ENCODE data around the gene GP5.

DNA sequence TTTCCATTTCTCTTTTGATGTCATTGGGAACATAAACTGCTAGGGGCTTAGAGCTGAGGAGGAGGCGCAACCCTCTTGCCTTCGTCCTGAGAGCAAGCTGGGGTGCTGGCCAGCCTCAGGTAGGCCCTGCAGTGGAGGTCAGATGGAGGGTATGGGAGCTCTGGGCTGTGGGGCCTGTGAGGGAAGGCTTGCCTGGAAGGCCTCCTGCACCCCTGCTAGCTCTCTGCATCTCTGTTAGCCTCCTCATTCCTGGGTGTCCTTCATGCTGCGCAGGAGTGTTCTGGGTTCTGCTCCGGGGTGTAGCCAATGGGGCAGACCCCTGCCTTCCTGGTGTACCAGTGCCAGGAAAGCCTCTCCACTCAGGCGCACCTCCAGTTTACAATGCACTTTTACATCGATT is 11.8 kb downstream of the GP5 start:
- TF ChIP-seq POLR2AphosphoS5 (IDR thresholded peaks at IDR 0.05; ENCODE audit: low read depth, low read length) (no peak), EZH2phosphoT487 (IDR thresholded peaks at IDR 0.05; ENCODE audit: borderline replicate concordance) (no peak)
- TF ChIP-seq, protein P1, sequence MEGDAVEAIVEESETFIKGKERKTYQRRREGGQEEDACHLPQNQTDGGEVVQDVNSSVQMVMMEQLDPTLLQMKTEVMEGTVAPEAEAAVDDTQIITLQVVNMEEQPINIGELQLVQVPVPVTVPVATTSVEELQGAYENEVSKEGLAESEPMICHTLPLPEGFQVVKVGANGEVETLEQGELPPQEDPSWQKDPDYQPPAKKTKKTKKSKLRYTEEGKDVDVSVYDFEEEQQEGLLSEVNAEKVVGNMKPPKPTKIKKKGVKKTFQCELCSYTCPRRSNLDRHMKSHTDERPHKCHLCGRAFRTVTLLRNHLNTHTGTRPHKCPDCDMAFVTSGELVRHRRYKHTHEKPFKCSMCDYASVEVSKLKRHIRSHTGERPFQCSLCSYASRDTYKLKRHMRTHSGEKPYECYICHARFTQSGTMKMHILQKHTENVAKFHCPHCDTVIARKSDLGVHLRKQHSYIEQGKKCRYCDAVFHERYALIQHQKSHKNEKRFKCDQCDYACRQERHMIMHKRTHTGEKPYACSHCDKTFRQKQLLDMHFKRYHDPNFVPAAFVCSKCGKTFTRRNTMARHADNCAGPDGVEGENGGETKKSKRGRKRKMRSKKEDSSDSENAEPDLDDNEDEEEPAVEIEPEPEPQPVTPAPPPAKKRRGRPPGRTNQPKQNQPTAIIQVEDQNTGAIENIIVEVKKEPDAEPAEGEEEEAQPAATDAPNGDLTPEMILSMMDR (IDR thresholded peaks at IDR 0.05 in 2 of 3, conservative IDR thresholded peaks at IDR 0.05 in 1 of 3; ENCODE audit: borderline replicate concordance in 1 of 3, insufficient read depth in 1 of 3, low read depth in 2 of 3, low read length in 2 of 3), result no peak
- TF ChIP-seq, protein P2, sequence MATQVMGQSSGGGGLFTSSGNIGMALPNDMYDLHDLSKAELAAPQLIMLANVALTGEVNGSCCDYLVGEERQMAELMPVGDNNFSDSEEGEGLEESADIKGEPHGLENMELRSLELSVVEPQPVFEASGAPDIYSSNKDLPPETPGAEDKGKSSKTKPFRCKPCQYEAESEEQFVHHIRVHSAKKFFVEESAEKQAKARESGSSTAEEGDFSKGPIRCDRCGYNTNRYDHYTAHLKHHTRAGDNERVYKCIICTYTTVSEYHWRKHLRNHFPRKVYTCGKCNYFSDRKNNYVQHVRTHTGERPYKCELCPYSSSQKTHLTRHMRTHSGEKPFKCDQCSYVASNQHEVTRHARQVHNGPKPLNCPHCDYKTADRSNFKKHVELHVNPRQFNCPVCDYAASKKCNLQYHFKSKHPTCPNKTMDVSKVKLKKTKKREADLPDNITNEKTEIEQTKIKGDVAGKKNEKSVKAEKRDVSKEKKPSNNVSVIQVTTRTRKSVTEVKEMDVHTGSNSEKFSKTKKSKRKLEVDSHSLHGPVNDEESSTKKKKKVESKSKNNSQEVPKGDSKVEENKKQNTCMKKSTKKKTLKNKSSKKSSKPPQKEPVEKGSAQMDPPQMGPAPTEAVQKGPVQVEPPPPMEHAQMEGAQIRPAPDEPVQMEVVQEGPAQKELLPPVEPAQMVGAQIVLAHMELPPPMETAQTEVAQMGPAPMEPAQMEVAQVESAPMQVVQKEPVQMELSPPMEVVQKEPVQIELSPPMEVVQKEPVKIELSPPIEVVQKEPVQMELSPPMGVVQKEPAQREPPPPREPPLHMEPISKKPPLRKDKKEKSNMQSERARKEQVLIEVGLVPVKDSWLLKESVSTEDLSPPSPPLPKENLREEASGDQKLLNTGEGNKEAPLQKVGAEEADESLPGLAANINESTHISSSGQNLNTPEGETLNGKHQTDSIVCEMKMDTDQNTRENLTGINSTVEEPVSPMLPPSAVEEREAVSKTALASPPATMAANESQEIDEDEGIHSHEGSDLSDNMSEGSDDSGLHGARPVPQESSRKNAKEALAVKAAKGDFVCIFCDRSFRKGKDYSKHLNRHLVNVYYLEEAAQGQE (IDR thresholded peaks at IDR 0.05; ENCODE audit: low read depth), result no peak
